K562 (cell line): ENCODE data around the gene C1orf167. TPM values are rescaled to one million over a fixed set of nuclear protein-coding genes. Genes with fewer than 3 reads are reported as not detected.

Experiments
- BHLHE40 ChIP-seq: IDR thresholded peaks from 2 replicates; pipeline ENCODE4 v1.6.1; 2011; ENCODE audit warnings: low read length, improper control_type of control experiment
- CHD2 ChIP-seq: IDR thresholded peaks from 2 replicates; pipeline ENCODE4 v1.6.1; 2011; ENCODE audit warnings: low read depth, low read length
- CTBP1 ChIP-seq: fragments of 450-650 bp; IDR thresholded peaks from 2 replicates; pipeline ENCODE4 v1.6.1; 2016; ENCODE audit warnings: borderline replicate concordance
- ELF2 ChIP-seq: fragments of 250-450 bp; sonication (Bioruptor Pico); IDR thresholded peaks from 2 replicates; pipeline ENCODE4 v1.5.0; 2021; ENCODE audit warnings: mild to moderate bottlenecking
- RBM34 ChIP-seq: fragments of 200-400 bp; formaldehyde crosslinking; IDR thresholded peaks from 2 replicates; pipeline ENCODE4 v1.6.1; 2018; ENCODE audit warnings: low read length, borderline replicate concordance; ENCODE audit not compliant: insufficient read depth
- XRCC3 ChIP-seq: fragments of 450-650 bp; IDR thresholded peaks from 2 replicates; pipeline ENCODE4 v1.6.1; 2017; ENCODE audit warnings: mild to moderate bottlenecking, moderate library complexity
- ZFP1 ChIP-seq: fragments of 450-650 bp; formaldehyde crosslinking; IDR thresholded peaks from 2 replicates; pipeline ENCODE4 v1.4.0; 2020; ENCODE audit warnings: mild to moderate bottlenecking, mixed read lengths
- ZNF280B ChIP-seq: fragments of 250-450 bp; sonication (Bioruptor Pico); IDR thresholded peaks from 2 replicates; pipeline ENCODE4 v1.5.1; 2021; ENCODE audit warnings: mild to moderate bottlenecking
- ZNF407 ChIP-seq: fragments of 450-650 bp; IDR thresholded peaks from 2 replicates; pipeline ENCODE4 v1.6.1; 2016; ENCODE audit warnings: low read depth
- ZNF431 ChIP-seq: sonication (generic); formaldehyde crosslinking; IDR thresholded peaks from 2 replicates; pipeline ENCODE4 v1.8.0; 2022; ENCODE audit warnings: mild to moderate bottlenecking, missing genetic modification reagents
- polyA plus RNA-seq, 8 experiments: library from polyadenylated mRNA; depleted of rRNA in 4 of 8; stranded (reverse) in 5 of 8; unstranded in 3 of 8; fragments of >200 nt; fragmentation: Nextera tagmentation in 2 of 8; fragmentation: Illumina TruSeq in 1 of 8; extraction: Ambion mirVana in 2 of 8; extraction: Trizol in 1 of 8; gene quantifications; 2 replicates each; pipeline versions ENCODE4 v1.2.1 to v1.2.3, GENCODE V29; 2011 to 2014; ENCODE audit warnings: inconsistent platforms in 1 of 8, missing spikeins in 1 of 8
- total RNA-seq, 7 experiments: library from RNA; depleted of rRNA in 6 of 7; stranded (reverse); fragments of >200 nt in 6 of 7; fragmentation: Illumina TruSeq in 2 of 7; extraction: Trizol in 2 of 7; gene quantifications; 2 replicates each; pipeline versions ENCODE4 v1.2.1 to v1.2.3, GENCODE V29; 2011 to 2021; ENCODE audit warnings: low replicate concordance in 1 of 7
- TF ChIP-seq, protein P1 (sequence below): fragments of 450-650 bp; formaldehyde crosslinking; IDR thresholded peaks from 2 replicates; pipeline ENCODE4 v1.4.0; 2022; ENCODE audit warnings: missing genetic modification characterization
- TF ChIP-seq, protein P2 (sequence below), 2 experiments: fragments of 450-650 bp in 1 of 2; IDR thresholded peaks; 2 replicates each; pipeline ENCODE4 v1.6.1; 2011 to 2017; ENCODE audit warnings: low read depth in 2 of 2, antibody characterized with exemption in 1 of 2, borderline replicate concordance in 1 of 2, low read length in 1 of 2, mild to moderate bottlenecking in 1 of 2, mixed read lengths in 1 of 2; ENCODE audit not compliant: control insufficient read depth in 1 of 2

C1orf167 gene
- total and polyA plus RNA-seq, 9 of the 15 experiments (the other 6 are each of a cell fraction or from before 2014, with no cell fraction given) = 0.22 to 0.86 (median 0.31) TPM; not detected in 2

GRCh38 chr1:11735854-11736745 lies 25.9 kb upstream of the C1orf167 start, which contains the start of gene AGTRAP (continued):
- TF ChIP-seq, protein P1, sequence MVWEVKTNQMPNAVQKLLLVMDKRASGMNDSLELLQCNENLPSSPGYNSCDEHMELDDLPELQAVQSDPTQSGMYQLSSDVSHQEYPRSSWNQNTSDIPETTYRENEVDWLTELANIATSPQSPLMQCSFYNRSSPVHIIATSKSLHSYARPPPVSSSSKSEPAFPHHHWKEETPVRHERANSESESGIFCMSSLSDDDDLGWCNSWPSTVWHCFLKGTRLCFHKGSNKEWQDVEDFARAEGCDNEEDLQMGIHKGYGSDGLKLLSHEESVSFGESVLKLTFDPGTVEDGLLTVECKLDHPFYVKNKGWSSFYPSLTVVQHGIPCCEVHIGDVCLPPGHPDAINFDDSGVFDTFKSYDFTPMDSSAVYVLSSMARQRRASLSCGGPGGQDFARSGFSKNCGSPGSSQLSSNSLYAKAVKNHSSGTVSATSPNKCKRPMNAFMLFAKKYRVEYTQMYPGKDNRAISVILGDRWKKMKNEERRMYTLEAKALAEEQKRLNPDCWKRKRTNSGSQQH (CRISPR knock-in tag) = peak; percentile 78
- TF ChIP-seq ZNF407 (no peak), CHD2 (peak; percentile 8; the same call in 1 of the 2 replicates), ZNF280B (CRISPR knock-in tag) (no peak), RBM34 (no peak), CTBP1 (peak; percentile 75; the same call in 1 of the 2 replicates), ELF2 (CRISPR knock-in tag) (no peak), XRCC3 (no peak), BHLHE40 (peak; percentile 91), ZFP1 (CRISPR knock-in tag) (no peak), ZNF431 (CRISPR knock-in tag) (no peak)
- TF ChIP-seq, protein P2, sequence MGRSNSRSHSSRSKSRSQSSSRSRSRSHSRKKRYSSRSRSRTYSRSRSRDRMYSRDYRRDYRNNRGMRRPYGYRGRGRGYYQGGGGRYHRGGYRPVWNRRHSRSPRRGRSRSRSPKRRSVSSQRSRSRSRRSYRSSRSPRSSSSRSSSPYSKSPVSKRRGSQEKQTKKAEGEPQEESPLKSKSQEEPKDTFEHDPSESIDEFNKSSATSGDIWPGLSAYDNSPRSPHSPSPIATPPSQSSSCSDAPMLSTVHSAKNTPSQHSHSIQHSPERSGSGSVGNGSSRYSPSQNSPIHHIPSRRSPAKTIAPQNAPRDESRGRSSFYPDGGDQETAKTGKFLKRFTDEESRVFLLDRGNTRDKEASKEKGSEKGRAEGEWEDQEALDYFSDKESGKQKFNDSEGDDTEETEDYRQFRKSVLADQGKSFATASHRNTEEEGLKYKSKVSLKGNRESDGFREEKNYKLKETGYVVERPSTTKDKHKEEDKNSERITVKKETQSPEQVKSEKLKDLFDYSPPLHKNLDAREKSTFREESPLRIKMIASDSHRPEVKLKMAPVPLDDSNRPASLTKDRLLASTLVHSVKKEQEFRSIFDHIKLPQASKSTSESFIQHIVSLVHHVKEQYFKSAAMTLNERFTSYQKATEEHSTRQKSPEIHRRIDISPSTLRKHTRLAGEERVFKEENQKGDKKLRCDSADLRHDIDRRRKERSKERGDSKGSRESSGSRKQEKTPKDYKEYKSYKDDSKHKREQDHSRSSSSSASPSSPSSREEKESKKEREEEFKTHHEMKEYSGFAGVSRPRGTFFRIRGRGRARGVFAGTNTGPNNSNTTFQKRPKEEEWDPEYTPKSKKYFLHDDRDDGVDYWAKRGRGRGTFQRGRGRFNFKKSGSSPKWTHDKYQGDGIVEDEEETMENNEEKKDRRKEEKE (IDR thresholded peaks at IDR 0.05; ENCODE audit: borderline replicate concordance in 1 of 2, control insufficient read depth in 1 of 2, low read depth in 2 of 2, low read length in 1 of 2) = no peak
